ENCODE results near the gene MFF. TPM values are rescaled to one million over a fixed set of nuclear protein-coding genes. Genes with fewer than 3 reads are reported as not detected.

Gene MFF
- total RNA-seq, 1 donor from 2014 or later, result 106 TPM

DNA sequence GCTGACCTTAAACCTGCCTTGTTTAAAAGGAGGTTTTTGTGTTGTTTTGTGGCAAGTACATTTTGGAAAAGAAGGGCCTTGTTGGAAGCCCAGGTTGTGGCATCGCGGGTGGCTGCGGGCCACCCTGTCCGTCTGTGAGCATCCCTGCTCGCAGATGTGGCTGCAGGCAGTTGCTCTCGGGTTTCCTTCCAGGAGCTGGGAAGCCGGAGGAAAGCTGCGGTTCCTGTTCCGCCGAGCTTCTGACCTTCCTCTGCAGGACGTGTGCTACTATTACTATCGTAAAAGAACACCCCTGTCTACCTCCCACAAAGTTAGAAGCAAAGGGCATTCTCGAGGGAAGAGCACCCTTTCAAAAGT, 766 bp downstream of the MFF start:
- Mint-ChIP-seq H3K4me1 (ENCODE audit: unreplicated experiment) (peaks cover 18% of the 10 kb centered on the region), H3K4me3 (ENCODE audit: unreplicated experiment) (peak overlapping the region; percentile 93), H3K9me3 (ENCODE audit: unreplicated experiment) (peaks cover 7% of the 10 kb centered on the region), H3K27me3 (ENCODE audit: unreplicated experiment) (peaks cover 7% of the 10 kb centered on the region), H3K36me3 (ENCODE audit: low read depth, unreplicated experiment) (peaks cover 16% of the 10 kb centered on the region), H3K27ac (ENCODE audit: unreplicated experiment) (peak overlapping the region; percentile 91)
- TF ChIP-seq CTCF (IDR thresholded peaks at IDR 0.05; ENCODE audit: unreplicated experiment), result no peak
- DNase-seq (ENCODE audit: low spot score), result peak; percentile 52

- no peak for DNase-seq (ENCODE audit: low spot score)
- peaks cover 15% of the 10 kb centered on the region for H3K36me3 Mint-ChIP-seq (ENCODE audit: low read depth, unreplicated experiment)
- peaks cover 18% of the 10 kb centered on the region for H3K4me1 Mint-ChIP-seq (ENCODE audit: unreplicated experiment)
- H3K9me3 Mint-ChIP-seq (ENCODE audit: unreplicated experiment), result peaks cover 7% of the 10 kb centered on the region
- peaks cover 7% of the 10 kb centered on the region for H3K27me3 Mint-ChIP-seq (ENCODE audit: unreplicated experiment)
- no peak overlapping the region for H3K4me3 Mint-ChIP-seq (ENCODE audit: unreplicated experiment)
- peak overlapping the region; percentile 82 for H3K27ac Mint-ChIP-seq (ENCODE audit: unreplicated experiment)
- no peak for TF ChIP-seq CTCF (IDR thresholded peaks at IDR 0.05; ENCODE audit: unreplicated experiment)
Observed at GRCh38 chr2:227326783-227327182, 1.7 kb downstream of the MFF start.

GRCh38 chr2:227335713-227336112, 10.7 kb downstream of the MFF start:
- Mint-ChIP-seq H3K4me3 (ENCODE audit: unreplicated experiment) (no peak overlapping the region), H3K9me3 (ENCODE audit: unreplicated experiment) (no peaks in the 10 kb centered on the region), H3K27ac (ENCODE audit: unreplicated experiment) (no peak overlapping the region), H3K27me3 (ENCODE audit: unreplicated experiment) (no peaks in the 10 kb centered on the region), H3K36me3 (ENCODE audit: low read depth, unreplicated experiment) (peaks cover 10% of the 10 kb centered on the region), H3K4me1 (ENCODE audit: unreplicated experiment) (no peaks in the 10 kb centered on the region)
- no peak for TF ChIP-seq CTCF (IDR thresholded peaks at IDR 0.05; ENCODE audit: unreplicated experiment)
- DNase-seq (ENCODE audit: low spot score), result no peak

DNA sequence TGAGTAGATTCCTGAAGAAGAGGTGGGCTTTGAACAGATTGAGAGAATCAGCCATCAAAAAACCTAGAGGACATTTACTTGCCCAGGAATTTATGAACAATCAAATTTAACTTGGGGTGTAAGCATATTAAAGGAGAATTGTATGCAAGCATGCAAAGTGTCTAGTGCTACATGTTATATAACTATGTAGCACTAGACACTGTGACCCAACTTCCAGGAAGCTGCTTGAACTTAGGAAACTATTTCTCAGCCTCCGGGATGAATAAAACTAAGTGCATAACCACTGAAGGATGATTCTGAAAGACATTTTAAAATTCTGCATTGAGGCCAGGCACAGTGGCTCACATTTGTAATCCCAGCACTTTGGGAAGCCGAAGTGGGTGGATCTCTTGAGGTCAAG, 12.4 kb downstream of the MFF start:
- H3K36me3 Mint-ChIP-seq (ENCODE audit: low read depth, unreplicated experiment), result peaks cover 10% of the 10 kb centered on the region
- no peaks in the 10 kb centered on the region for H3K27me3 Mint-ChIP-seq (ENCODE audit: unreplicated experiment)
- no peak for TF ChIP-seq CTCF (IDR thresholded peaks at IDR 0.05; ENCODE audit: unreplicated experiment)
- no peaks in the 10 kb centered on the region for H3K4me1 Mint-ChIP-seq (ENCODE audit: unreplicated experiment)
- H3K4me3 Mint-ChIP-seq (ENCODE audit: unreplicated experiment), result no peak overlapping the region
- no peak for DNase-seq (ENCODE audit: low spot score)
- H3K27ac Mint-ChIP-seq (ENCODE audit: unreplicated experiment), result no peak overlapping the region
- H3K9me3 Mint-ChIP-seq (ENCODE audit: unreplicated experiment), result no peaks in the 10 kb centered on the region

DNA sequence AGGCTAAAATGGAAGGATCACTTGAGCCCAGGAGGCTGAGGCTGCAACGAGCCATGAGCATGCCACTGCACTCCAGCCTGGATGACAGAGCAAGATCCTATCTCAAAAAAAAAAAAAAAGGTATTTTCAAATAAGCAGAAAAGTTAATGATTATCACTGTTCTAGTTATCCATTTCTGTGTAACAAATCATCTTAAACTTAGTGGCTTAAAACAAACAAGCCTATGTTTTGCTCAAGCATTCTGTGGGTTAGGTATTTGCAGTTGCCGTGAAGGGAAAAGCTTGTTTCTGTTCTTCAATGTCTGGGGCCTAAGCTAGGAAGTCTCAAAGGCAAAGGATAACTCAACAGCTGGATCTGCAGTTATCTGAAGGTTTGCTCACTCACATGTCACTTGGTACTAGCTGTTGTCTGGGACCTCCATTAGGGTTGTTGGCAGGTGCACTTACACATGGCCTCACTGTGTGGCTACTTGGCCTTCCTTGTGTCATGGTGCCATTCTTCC, 14.1 kb downstream of the MFF start:
- Mint-ChIP-seq H3K36me3 (ENCODE audit: low read depth, unreplicated experiment) (peaks cover 6% of the 10 kb centered on the region), H3K9me3 (ENCODE audit: unreplicated experiment) (no peaks in the 10 kb centered on the region), H3K4me3 (ENCODE audit: unreplicated experiment) (no peak overlapping the region), H3K4me1 (ENCODE audit: unreplicated experiment) (no peaks in the 10 kb centered on the region), H3K27me3 (ENCODE audit: unreplicated experiment) (no peaks in the 10 kb centered on the region), H3K27ac (ENCODE audit: unreplicated experiment) (no peak overlapping the region)
- no peak for TF ChIP-seq CTCF (IDR thresholded peaks at IDR 0.05; ENCODE audit: unreplicated experiment)
- DNase-seq (ENCODE audit: low spot score), result no peak
